ENCODE results near the gene GMDS.

- TF ChIP-seq CTCF (IDR thresholded peaks at IDR 0.05) (no peak), USF1 (IDR thresholded peaks at IDR 0.05; ENCODE audit: borderline replicate concordance, low read depth) (no peak), GABPA (IDR thresholded peaks at IDR 0.05; ENCODE audit: low read depth) (no peak), SMC3 (IDR thresholded peaks at IDR 0.05; ENCODE audit: low read depth, low read length) (no peak), EZH2phosphoT487 (IDR thresholded peaks at IDR 0.05; ENCODE audit: borderline replicate concordance, low read depth) (no peak), RXRA (IDR thresholded peaks at IDR 0.05; ENCODE audit: borderline replicate concordance, low read depth) (no peak), RFX5 (IDR thresholded peaks at IDR 0.05; ENCODE audit: low read length) (no peak), MAX (IDR thresholded peaks at IDR 0.05; ENCODE audit: low read depth) (no peak), TAF1 (IDR thresholded peaks at IDR 0.05; ENCODE audit: borderline replicate concordance, low read depth, low read length) (no peak)
Measured at GRCh38 chr6:1592852-1593251, 652.6 kb downstream of the GMDS start.

Data from SK-N-SH (cell line).